ENCODE measurements around the gene SNRPF. TPM values are rescaled to one million over a fixed set of nuclear protein-coding genes. Genes with fewer than 3 reads are reported as not detected.

Gene SNRPF
- polyA plus RNA-seq, 4 donors = 18.9 to 61.9 (median 31.9) TPM

DNA sequence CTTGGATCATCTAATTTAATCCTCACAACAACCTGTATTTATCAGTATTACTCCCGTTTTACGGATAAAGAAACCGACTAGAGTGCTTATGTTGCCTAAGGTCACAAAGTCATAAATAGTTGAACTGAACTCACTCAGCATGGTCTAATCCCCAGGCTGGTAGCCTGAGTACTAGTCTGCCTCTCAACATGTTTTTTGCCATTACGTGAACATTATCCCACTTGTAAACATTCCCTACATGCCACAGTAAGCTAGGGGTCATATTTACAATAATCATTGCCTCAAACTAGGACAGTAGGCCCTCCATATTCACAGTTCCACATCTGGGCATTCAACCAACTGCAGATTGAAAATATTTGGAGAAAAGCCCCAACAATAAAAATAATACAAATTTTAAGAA lies 12.1 kb downstream of the SNRPF start:
- DNase-seq = no peak
- H3K9me3 ChIP-seq (ENCODE audit: control insufficient read depth in 2 of 2, insufficient read depth in 1 of 2, low read depth in 1 of 2, low read length in 1 of 2) = no peaks in the 10 kb centered on the region
- no peak for FAIRE-seq
- no peak overlapping the region for H3K4me3 ChIP-seq (ENCODE audit: low read depth in 1 of 3, low read length in 3 of 3)
- WGBS, 3 donors = 88 to 91% (median 91%) methylated on average over 4 of the region's 4 CpGs
- no peaks in the 10 kb centered on the region for H3K27me3 ChIP-seq (ENCODE audit: control insufficient read depth in 3 of 3, insufficient read depth in 3 of 3, low read length in 3 of 3)
- peaks cover 0 to 2% (median 0%) of the 10 kb centered on the region in 3 donors for H3K36me3 ChIP-seq (ENCODE audit: control insufficient read depth in 3 of 3, insufficient read depth in 2 of 3, low read depth in 1 of 3, low read length in 3 of 3)
- no peak overlapping the region for H3K27ac ChIP-seq (ENCODE audit: low read depth in 1 of 3, low read length in 2 of 3)
- no peaks in the 10 kb centered on the region for H3K4me1 ChIP-seq (ENCODE audit: control insufficient read depth in 3 of 3, insufficient read depth in 2 of 3, low read depth in 1 of 3, low read length in 2 of 3)

DNA sequence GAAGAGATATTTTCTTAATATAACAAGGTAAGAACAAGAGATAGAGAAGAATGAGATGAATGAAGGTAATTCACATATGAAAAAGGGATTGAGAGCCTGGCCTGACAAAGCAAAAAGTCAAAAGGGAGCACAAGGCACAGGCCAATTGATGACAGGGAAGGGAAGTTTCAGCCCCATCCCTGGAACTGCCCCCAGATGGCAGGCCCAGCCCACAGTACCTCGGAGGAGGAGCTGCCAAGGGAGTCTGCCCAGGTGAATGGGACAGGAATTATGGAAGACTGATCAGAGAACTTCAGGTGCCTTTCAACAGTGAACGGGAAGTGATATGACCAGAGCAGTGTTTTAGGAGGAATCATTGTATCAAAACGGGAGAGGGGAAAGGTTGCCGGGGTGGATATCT lies 15.7 kb downstream of the SNRPF start:
- FAIRE-seq = no peak
- 79 to 86% (median 81%) methylated on average over 4 of the region's 4 CpGs for WGBS, 3 donors
- peaks cover 0 to 2% (median 0%) of the 10 kb centered on the region in 3 donors for H3K36me3 ChIP-seq (ENCODE audit: control insufficient read depth in 3 of 3, insufficient read depth in 2 of 3, low read depth in 1 of 3, low read length in 3 of 3)

DNA sequence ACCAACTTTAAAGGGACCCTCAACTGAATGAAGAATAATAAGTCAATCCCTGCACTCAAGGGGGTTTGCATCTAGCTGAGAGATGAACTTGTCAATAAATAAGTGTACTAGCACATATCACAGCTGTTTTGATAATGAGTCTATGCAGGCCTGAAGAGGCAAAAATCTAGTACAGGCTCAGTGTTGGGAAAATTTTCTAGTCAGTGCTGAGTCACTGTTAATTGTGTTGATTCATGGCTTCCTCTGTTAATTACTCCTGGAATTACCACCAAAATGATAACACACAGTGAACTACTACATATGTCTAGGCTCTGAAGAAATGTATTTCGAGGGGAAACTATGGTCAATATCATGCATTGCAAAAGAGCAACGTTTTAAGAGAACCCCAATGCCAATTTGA lies 18.9 kb downstream of the SNRPF start:
- Histone ChIP-seq H3K9me3 (ENCODE audit: control insufficient read depth in 2 of 2, insufficient read depth in 1 of 2, low read depth in 1 of 2, low read length in 1 of 2) (no peaks in the 10 kb centered on the region), H3K27me3 (ENCODE audit: control insufficient read depth in 3 of 3, insufficient read depth in 3 of 3, low read length in 3 of 3) (no peaks in the 10 kb centered on the region), H3K4me3 (ENCODE audit: low read depth in 1 of 3, low read length in 3 of 3) (no peak overlapping the region), H3K27ac (ENCODE audit: low read depth in 1 of 3, low read length in 2 of 3) (no peak overlapping the region), H3K36me3 (ENCODE audit: control insufficient read depth in 3 of 3, insufficient read depth in 2 of 3, low read depth in 1 of 3, low read length in 3 of 3) (no peaks in the 10 kb centered on the region), H3K4me1 (ENCODE audit: control insufficient read depth in 3 of 3, insufficient read depth in 2 of 3, low read depth in 1 of 3, low read length in 2 of 3) (no peaks in the 10 kb centered on the region)
- FAIRE-seq = no peak
- 69 to 87% (median 74%) methylated on average over 2 of the region's 2 CpGs for WGBS, 3 donors
- DNase-seq = no peak

More for the DNA sequence above, 15.7 kb downstream of the SNRPF start:
- no peaks in the 10 kb centered on the region for H3K27me3 ChIP-seq (ENCODE audit: control insufficient read depth in 3 of 3, insufficient read depth in 3 of 3, low read length in 3 of 3)
- H3K4me1 ChIP-seq (ENCODE audit: control insufficient read depth in 3 of 3, insufficient read depth in 2 of 3, low read depth in 1 of 3, low read length in 2 of 3) = no peaks in the 10 kb centered on the region
- no peak overlapping the region for H3K27ac ChIP-seq (ENCODE audit: low read depth in 1 of 3, low read length in 2 of 3)
- no peaks in the 10 kb centered on the region for H3K9me3 ChIP-seq (ENCODE audit: control insufficient read depth in 2 of 2, insufficient read depth in 1 of 2, low read depth in 1 of 2, low read length in 1 of 2)
- no peak for DNase-seq
- H3K4me3 ChIP-seq (ENCODE audit: low read depth in 1 of 3, low read length in 3 of 3) = no peak overlapping the region

DNA sequence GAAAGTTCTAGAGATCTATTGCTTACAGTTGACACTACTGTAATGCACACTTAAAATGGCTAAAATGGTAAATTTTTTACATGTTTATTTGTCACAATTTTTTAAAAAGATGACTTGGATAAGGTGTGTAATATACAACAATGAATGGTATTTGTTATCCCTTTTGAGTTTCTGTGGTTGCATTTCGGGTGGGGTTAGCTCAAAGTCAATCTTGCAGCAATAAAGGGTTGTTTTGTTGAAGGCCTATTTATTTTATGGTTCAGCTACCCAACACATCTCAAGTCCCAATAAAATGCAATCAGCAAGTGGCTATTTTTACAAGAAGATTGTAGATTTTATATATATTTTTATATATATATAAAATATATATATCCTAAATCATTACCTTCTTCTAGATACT lies 22.1 kb downstream of the SNRPF start:
- Histone ChIP-seq H3K27me3 (ENCODE audit: control insufficient read depth in 3 of 3, insufficient read depth in 3 of 3, low read length in 3 of 3) (no peaks in the 10 kb centered on the region), H3K4me1 (ENCODE audit: control insufficient read depth in 3 of 3, insufficient read depth in 2 of 3, low read depth in 1 of 3, low read length in 2 of 3) (no peaks in the 10 kb centered on the region), H3K9me3 (ENCODE audit: control insufficient read depth in 2 of 2, insufficient read depth in 1 of 2, low read depth in 1 of 2, low read length in 1 of 2) (peaks cover 0 to 2% of the 10 kb centered on the region in 2 donors), H3K4me3 (ENCODE audit: low read depth in 1 of 3, low read length in 3 of 3) (no peak overlapping the region), H3K27ac (ENCODE audit: low read depth in 1 of 3, low read length in 2 of 3) (no peak overlapping the region), H3K36me3 (ENCODE audit: control insufficient read depth in 3 of 3, insufficient read depth in 2 of 3, low read depth in 1 of 3, low read length in 3 of 3) (no peaks in the 10 kb centered on the region)
- FAIRE-seq (no peak), DNase-seq (no peak)
- WGBS, 3 donors = 46 to 74% (median 57%) methylated on average over 1 of the region's 1 CpG

DNA sequence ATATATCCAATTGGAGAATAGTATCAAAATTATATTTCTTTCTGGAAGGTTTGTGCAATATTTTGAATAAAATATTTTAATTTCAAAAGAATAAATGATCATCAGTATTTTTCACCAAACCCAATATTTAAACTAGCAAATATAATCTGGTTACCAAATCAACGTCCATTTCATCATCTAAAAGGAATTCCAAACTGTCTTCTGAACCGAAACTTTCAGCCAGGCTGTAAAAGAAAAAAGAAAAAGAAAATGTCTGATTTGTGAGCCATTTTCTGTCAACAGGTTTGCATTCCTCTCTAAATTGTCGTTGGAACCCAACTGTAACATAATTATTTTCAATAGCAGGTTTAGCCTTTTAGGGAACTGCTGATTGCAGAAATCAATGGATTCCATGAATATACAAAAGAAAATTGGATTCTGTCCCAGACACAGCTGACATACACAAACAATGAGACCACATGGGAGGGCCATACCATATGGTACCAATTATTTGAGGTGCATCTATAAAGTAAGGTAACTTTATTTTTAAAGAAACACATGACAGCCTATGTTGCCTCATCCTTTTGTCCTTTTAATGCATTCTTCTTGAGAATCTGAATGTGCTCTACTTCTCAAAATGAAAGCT lies 22.7 kb downstream of the SNRPF start:
- Histone ChIP-seq H3K27me3 (ENCODE audit: control insufficient read depth in 3 of 3, insufficient read depth in 3 of 3, low read length in 3 of 3) (no peaks in the 10 kb centered on the region), H3K27ac (ENCODE audit: low read depth in 1 of 3, low read length in 2 of 3) (no peak overlapping the region), H3K36me3 (ENCODE audit: control insufficient read depth in 3 of 3, insufficient read depth in 2 of 3, low read depth in 1 of 3, low read length in 3 of 3) (no peaks in the 10 kb centered on the region), H3K4me3 (ENCODE audit: low read depth in 1 of 3, low read length in 3 of 3) (no peak overlapping the region), H3K9me3 (ENCODE audit: control insufficient read depth in 2 of 2, insufficient read depth in 1 of 2, low read depth in 1 of 2, low read length in 1 of 2) (peaks cover 0 to 2% of the 10 kb centered on the region in 2 donors), H3K4me1 (ENCODE audit: control insufficient read depth in 3 of 3, insufficient read depth in 2 of 3, low read depth in 1 of 3, low read length in 2 of 3) (no peaks in the 10 kb centered on the region)
- 70 to 86% (median 80%) methylated on average over 3 of the region's 3 CpGs for WGBS, 3 donors
- DNase-seq = no peak
- no peak for FAIRE-seq

DNA sequence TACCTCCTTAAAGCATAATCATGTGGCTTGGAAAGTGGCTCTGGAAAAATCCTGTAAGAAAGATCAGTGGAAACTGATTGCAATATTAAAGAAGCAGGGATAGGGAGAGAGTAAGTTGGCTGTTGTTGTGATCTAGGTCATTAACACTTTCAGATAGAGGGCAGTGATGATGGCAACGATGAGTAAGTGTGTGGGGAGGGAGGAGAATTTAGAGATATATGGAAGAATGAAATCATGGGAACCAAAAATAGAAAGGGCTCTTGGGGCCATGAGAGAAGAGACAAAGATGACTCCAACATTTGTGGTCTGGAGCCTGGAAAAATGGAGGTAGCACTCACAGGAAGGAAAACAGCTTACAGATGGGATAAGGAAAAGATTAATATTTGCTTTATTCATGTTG lies 23.3 kb downstream of the SNRPF start:
- DNase-seq = no peak
- Histone ChIP-seq H3K27me3 (ENCODE audit: control insufficient read depth in 3 of 3, insufficient read depth in 3 of 3, low read length in 3 of 3) (no peaks in the 10 kb centered on the region), H3K27ac (ENCODE audit: low read depth in 1 of 3, low read length in 2 of 3) (no peak overlapping the region), H3K4me3 (ENCODE audit: low read depth in 1 of 3, low read length in 3 of 3) (no peak overlapping the region), H3K36me3 (ENCODE audit: control insufficient read depth in 3 of 3, insufficient read depth in 2 of 3, low read depth in 1 of 3, low read length in 3 of 3) (no peaks in the 10 kb centered on the region), H3K4me1 (ENCODE audit: control insufficient read depth in 3 of 3, insufficient read depth in 2 of 3, low read depth in 1 of 3, low read length in 2 of 3) (no peaks in the 10 kb centered on the region), H3K9me3 (ENCODE audit: control insufficient read depth in 2 of 2, insufficient read depth in 1 of 2, low read depth in 1 of 2, low read length in 1 of 2) (peaks cover 0 to 2% of the 10 kb centered on the region in 2 donors)
- FAIRE-seq = no peak
- 47 to 60% (median 56%) methylated on average over 1 of the region's 1 CpG for WGBS, 3 donors

DNA sequence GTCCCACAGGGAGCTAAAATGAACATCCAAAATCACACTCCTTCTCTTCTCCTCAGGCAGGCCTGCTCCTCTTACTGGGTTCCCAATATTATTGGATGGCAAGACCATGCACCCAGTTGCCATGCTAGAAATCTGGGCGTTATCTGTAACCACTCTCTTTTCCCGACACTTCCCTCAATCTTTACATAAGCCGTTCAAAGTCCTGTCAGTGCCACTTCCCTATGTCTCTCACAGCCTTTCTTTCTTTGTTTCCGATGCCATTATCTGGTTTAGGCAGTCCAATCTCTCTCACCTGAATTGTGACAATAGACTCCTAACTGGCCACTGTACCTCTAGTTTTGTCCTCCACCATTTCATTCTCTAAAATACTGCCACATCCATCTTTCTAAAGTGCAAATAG lies 24.1 kb downstream of the SNRPF start:
- Histone ChIP-seq H3K36me3 (ENCODE audit: control insufficient read depth in 3 of 3, insufficient read depth in 2 of 3, low read depth in 1 of 3, low read length in 3 of 3) (no peaks in the 10 kb centered on the region), H3K4me3 (ENCODE audit: low read depth in 1 of 3, low read length in 3 of 3) (no peak overlapping the region), H3K27ac (ENCODE audit: low read depth in 1 of 3, low read length in 2 of 3) (no peak overlapping the region), H3K4me1 (ENCODE audit: control insufficient read depth in 3 of 3, insufficient read depth in 2 of 3, low read depth in 1 of 3, low read length in 2 of 3) (no peaks in the 10 kb centered on the region), H3K9me3 (ENCODE audit: control insufficient read depth in 2 of 2, insufficient read depth in 1 of 2, low read depth in 1 of 2, low read length in 1 of 2) (peaks cover 0 to 2% of the 10 kb centered on the region in 2 donors), H3K27me3 (ENCODE audit: control insufficient read depth in 3 of 3, insufficient read depth in 3 of 3, low read length in 3 of 3) (no peaks in the 10 kb centered on the region)
- 19 to 61% (median 24%) methylated on average over 4 of the region's 4 CpGs for WGBS, 3 donors
- peak; percentile 21 to 44 for DNase-seq
- FAIRE-seq = no peak

DNA sequence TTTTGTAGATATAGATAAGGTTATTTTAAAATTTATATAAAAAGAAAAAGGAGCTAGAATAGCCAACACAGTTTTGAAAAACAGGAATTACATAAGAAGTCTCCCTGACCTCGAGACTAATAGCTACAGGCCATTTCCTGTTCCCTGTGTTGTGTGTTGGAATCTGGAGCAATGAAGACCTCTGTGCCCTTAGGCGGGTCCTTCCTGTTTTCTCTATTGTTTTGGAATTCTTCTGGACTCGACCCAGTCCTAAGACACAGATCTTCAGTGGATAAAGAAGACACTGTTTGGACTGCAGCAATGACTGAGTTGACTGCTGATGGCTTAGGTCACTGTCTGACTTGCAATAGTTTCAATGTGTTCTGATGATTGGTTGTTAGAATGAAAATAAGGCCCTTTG lies 26.2 kb downstream of the SNRPF start:
- H3K27me3 ChIP-seq (ENCODE audit: control insufficient read depth in 3 of 3, insufficient read depth in 3 of 3, low read length in 3 of 3) = no peaks in the 10 kb centered on the region
- H3K36me3 ChIP-seq (ENCODE audit: control insufficient read depth in 3 of 3, insufficient read depth in 2 of 3, low read depth in 1 of 3, low read length in 3 of 3) = no peaks in the 10 kb centered on the region
- DNase-seq (no peak), FAIRE-seq (no peak)
- H3K4me3 ChIP-seq (ENCODE audit: low read depth in 1 of 3, low read length in 3 of 3) = no peak overlapping the region
- H3K27ac ChIP-seq (ENCODE audit: low read depth in 1 of 3, low read length in 2 of 3) = no peak overlapping the region
- H3K4me1 ChIP-seq (ENCODE audit: control insufficient read depth in 3 of 3, insufficient read depth in 2 of 3, low read depth in 1 of 3, low read length in 2 of 3) = no peaks in the 10 kb centered on the region
- peaks cover 0 to 2% of the 10 kb centered on the region in 2 donors for H3K9me3 ChIP-seq (ENCODE audit: control insufficient read depth in 2 of 2, insufficient read depth in 1 of 2, low read depth in 1 of 2, low read length in 1 of 2)
- WGBS, 3 donors = 54 to 62% (median 56%) methylated on average over 3 of the region's 3 CpGs

DNA sequence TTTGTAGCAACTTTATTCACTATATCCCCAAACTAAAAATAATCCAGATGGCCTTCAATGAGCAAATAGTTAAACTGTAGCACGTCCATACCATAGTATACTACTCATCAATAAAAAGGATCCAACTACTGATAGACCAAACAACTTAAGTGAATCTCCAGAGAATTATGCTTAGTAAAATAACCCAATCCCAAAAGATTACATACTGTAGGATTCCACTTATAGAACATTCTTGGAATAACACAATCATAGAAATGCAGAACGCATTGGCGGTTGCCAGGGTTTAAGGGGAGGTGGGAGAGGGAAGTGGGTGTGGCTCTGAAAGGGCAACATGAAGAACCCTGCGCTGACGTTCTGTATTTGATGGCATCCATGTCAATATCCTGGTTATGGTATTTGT lies 28.6 kb downstream of the SNRPF start:
- H3K36me3 ChIP-seq (ENCODE audit: control insufficient read depth in 3 of 3, insufficient read depth in 2 of 3, low read depth in 1 of 3, low read length in 3 of 3) = no peaks in the 10 kb centered on the region
- FAIRE-seq (no peak), DNase-seq (no peak)
- H3K4me1 ChIP-seq (ENCODE audit: control insufficient read depth in 3 of 3, insufficient read depth in 2 of 3, low read depth in 1 of 3, low read length in 2 of 3) = no peaks in the 10 kb centered on the region
- H3K4me3 ChIP-seq (ENCODE audit: low read depth in 1 of 3, low read length in 3 of 3) = no peak overlapping the region
- H3K27me3 ChIP-seq (ENCODE audit: control insufficient read depth in 3 of 3, insufficient read depth in 3 of 3, low read length in 3 of 3) = no peaks in the 10 kb centered on the region
- 74 to 86% (median 78%) methylated on average over 5 of the region's 5 CpGs for WGBS, 3 donors
- peaks cover 0 to 2% of the 10 kb centered on the region in 2 donors for H3K9me3 ChIP-seq (ENCODE audit: control insufficient read depth in 2 of 2, insufficient read depth in 1 of 2, low read depth in 1 of 2, low read length in 1 of 2)
- no peak overlapping the region for H3K27ac ChIP-seq (ENCODE audit: low read depth in 1 of 3, low read length in 2 of 3)

All from small intestine (tissue), 7 donors.